ENCODE data around the gene C2CD5. TPM values are rescaled to one million over a fixed set of nuclear protein-coding genes. Genes with fewer than 3 reads are reported as not detected.
"Not testable (repeated sequence)": the region's sequence is repeated elsewhere in the genome, so short reads cannot be mapped to it uniquely, and the experiment has no call there.

The C2CD5 gene
- total and polyA plus RNA-seq, 5 donors = 10.2 to 28.1 (median 22.7) TPM

DNA sequence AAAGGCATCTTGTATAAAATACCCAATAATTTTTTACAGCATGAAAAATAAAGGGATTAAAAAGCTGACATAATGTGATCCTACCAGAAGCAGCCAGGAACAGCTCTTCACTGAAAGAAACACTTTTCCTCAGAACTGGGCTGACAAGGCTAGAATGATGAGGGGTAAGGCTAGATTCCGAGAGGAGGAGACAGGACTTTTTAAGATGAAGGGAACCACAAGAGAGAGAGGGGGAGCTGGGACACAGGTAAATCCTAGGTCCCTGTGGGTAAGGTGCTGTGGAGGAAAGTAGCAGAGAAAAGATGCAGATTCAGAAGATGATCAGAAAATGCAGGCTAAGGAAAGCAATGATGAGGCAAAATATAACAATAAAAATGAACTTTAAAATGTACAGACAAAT, 29.5 kb downstream of the C2CD5 start:
- WGBS = 78% methylated on average over 1 of the region's 1 CpG
- ATAC-seq (no peak), DNase-seq (no peak)
- no peak overlapping the region for H3K27ac ChIP-seq (ENCODE audit: low read length)
- intact Hi-C loops (cut with DNase I) = no loop called here
- no peaks in the 10 kb centered on the region for H3K4me1 ChIP-seq (ENCODE audit: control insufficient read depth, insufficient read depth, low read length)
- no peaks in the 10 kb centered on the region for H3K27me3 ChIP-seq (ENCODE audit: control insufficient read depth, insufficient read depth)
- H3K4me3 ChIP-seq (ENCODE audit: low read length) = no peak overlapping the region
- H3K9me3 ChIP-seq (ENCODE audit: control insufficient read depth, low read length) = no peaks in the 10 kb centered on the region

GRCh38 chr12:22505826-22506225, 38.5 kb downstream of the C2CD5 start:
- Histone ChIP-seq H3K9me3 (ENCODE audit: control insufficient read depth, low read length) (no peaks in the 10 kb centered on the region), H3K27ac (ENCODE audit: low read length) (no peak overlapping the region), H3K27me3 (ENCODE audit: control insufficient read depth, insufficient read depth) (no peaks in the 10 kb centered on the region), H3K4me3 (ENCODE audit: low read length) (no peak overlapping the region), H3K4me1 (ENCODE audit: control insufficient read depth, insufficient read depth, low read length) (no peaks in the 10 kb centered on the region)
- ATAC-seq = no peak
- intact Hi-C loops (cut with DNase I) = no loop called here
- no peak for DNase-seq
- 97% methylated on average over 2 of the region's 2 CpGs for WGBS

- no peak for ATAC-seq
- Histone ChIP-seq H3K27ac (ENCODE audit: low read length) (no peak overlapping the region), H3K27me3 (ENCODE audit: control insufficient read depth, insufficient read depth) (no peaks in the 10 kb centered on the region), H3K9me3 (ENCODE audit: control insufficient read depth, low read length) (no peaks in the 10 kb centered on the region), H3K4me1 (ENCODE audit: control insufficient read depth, insufficient read depth, low read length) (no peaks in the 10 kb centered on the region), H3K4me3 (ENCODE audit: low read length) (no peak overlapping the region)
- intact Hi-C loops (cut with DNase I) = no loop called here
- DNase-seq = no peak
- WGBS = 94% methylated on average over 4 of the region's 4 CpGs
These were observed 44.2 kb downstream of the C2CD5 start for GRCh38 chr12:22500100-22500499.

GRCh38 chr12:22499445-22499844, 44.9 kb downstream of the C2CD5 start:
- 94% methylated on average over 2 of the region's 2 CpGs for WGBS
- intact Hi-C loops (cut with DNase I) = no loop called here
- Histone ChIP-seq H3K27ac (ENCODE audit: low read length) (no peak overlapping the region), H3K4me1 (ENCODE audit: control insufficient read depth, insufficient read depth, low read length) (no peaks in the 10 kb centered on the region), H3K27me3 (ENCODE audit: control insufficient read depth, insufficient read depth) (no peaks in the 10 kb centered on the region), H3K4me3 (ENCODE audit: low read length) (no peak overlapping the region), H3K9me3 (ENCODE audit: control insufficient read depth, low read length) (no peaks in the 10 kb centered on the region)
- no peak for ATAC-seq
- DNase-seq = no peak

GRCh38 chr12:22494319-22494718, 50.0 kb downstream of the C2CD5 start:
- DNase-seq (no peak), ATAC-seq (no peak)
- no peaks in the 10 kb centered on the region for H3K4me1 ChIP-seq (ENCODE audit: control insufficient read depth, insufficient read depth, low read length)
- WGBS = 62% methylated on average over 1 of the region's 1 CpG
- H3K9me3 ChIP-seq (ENCODE audit: control insufficient read depth, low read length) = no peaks in the 10 kb centered on the region
- intact Hi-C loops (cut with DNase I) = no loop called here
- no peaks in the 10 kb centered on the region for H3K27me3 ChIP-seq (ENCODE audit: control insufficient read depth, insufficient read depth)
- no peak overlapping the region for H3K27ac ChIP-seq (ENCODE audit: low read length)
- no peak overlapping the region for H3K4me3 ChIP-seq (ENCODE audit: low read length)

DNA sequence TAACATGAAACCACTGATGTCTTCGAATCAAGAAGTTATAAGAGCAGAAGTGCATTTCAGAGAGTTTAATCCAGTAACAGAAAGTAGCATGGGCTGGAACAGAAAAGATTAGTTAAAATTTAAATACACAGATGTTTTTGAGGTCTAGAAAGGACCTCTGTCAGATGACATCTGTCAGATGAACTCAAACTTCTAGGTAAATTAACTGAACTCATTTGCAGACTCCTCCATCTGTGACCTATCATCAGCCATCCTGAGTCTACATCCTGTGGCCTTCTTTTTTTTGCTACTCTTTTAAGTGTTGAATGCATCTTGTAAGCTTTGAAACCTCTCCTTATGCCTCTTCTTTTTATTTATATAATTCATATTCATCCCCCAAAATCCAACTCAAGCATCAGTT, 53.3 kb downstream of the C2CD5 start:
- ATAC-seq (no peak), DNase-seq (no peak)
- H3K4me3 ChIP-seq (ENCODE audit: low read length) = no peak overlapping the region
- H3K27ac ChIP-seq (ENCODE audit: low read length) = no peak overlapping the region
- H3K4me1 ChIP-seq (ENCODE audit: control insufficient read depth, insufficient read depth, low read length) = no peaks in the 10 kb centered on the region
- WGBS = 95% methylated on average over 1 of the region's 1 CpG
- H3K27me3 ChIP-seq (ENCODE audit: control insufficient read depth, insufficient read depth) = no peaks in the 10 kb centered on the region
- intact Hi-C loops (cut with DNase I) = no loop called here
- no peaks in the 10 kb centered on the region for H3K9me3 ChIP-seq (ENCODE audit: control insufficient read depth, low read length)

- no peak overlapping the region for H3K27ac ChIP-seq (ENCODE audit: low read length)
- ATAC-seq = no peak
- DNase-seq = no peak
- intact Hi-C loops (cut with DNase I) = no loop called here
- H3K4me3 ChIP-seq (ENCODE audit: low read length) = no peak overlapping the region
- H3K27me3 ChIP-seq (ENCODE audit: control insufficient read depth, insufficient read depth) = no peaks in the 10 kb centered on the region
- no peaks in the 10 kb centered on the region for H3K9me3 ChIP-seq (ENCODE audit: control insufficient read depth, low read length)
- 96% methylated on average over 3 of the region's 3 CpGs for WGBS
- H3K4me1 ChIP-seq (ENCODE audit: control insufficient read depth, insufficient read depth, low read length) = no peaks in the 10 kb centered on the region
These were observed 55.9 kb downstream of the C2CD5 start for GRCh38 chr12:22488478-22488877.

GRCh38 chr12:22487683-22488082, 56.7 kb downstream of the C2CD5 start:
- H3K27ac ChIP-seq (ENCODE audit: low read length); H3K27me3 ChIP-seq (ENCODE audit: control insufficient read depth, insufficient read depth); intact Hi-C loops (cut with DNase I); H3K9me3 ChIP-seq (ENCODE audit: control insufficient read depth, low read length); H3K4me3 ChIP-seq (ENCODE audit: low read length); H3K4me1 ChIP-seq (ENCODE audit: control insufficient read depth, insufficient read depth, low read length); ATAC-seq; DNase-seq: not testable (repeated sequence)
- 99% methylated on average over 3 of the region's 3 CpGs for WGBS

DNA sequence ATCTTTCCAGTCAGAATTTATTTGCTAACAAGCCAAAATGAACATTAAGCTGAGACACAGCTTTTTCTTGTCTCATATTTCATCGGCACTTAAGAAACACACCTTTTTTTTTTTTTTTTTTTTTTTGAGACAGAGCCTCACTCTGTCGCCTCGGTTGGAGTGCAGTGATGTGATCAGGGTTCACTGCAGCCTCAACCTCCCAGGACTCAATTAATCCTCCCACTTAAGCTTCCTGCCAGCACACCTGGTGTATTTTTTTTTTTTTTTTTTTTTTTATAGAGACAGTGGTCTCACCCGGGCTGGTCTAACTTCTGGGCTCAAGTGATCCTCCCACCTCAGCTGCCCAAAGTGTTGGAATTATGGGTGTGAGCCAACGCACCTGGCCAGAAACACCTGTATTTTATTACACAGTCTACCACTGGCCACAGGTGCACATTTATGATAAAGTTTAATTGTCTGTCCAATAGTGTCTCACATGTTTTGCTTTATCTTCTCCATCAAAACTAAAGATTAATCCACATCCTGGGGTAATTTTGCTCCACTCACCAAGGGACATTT, 62.7 kb downstream of the C2CD5 start:
- 90% methylated on average over 5 of the region's 5 CpGs for WGBS

GRCh38 chr12:22480814-22481213, 63.5 kb downstream of the C2CD5 start:
- H3K4me1 ChIP-seq (ENCODE audit: control insufficient read depth, insufficient read depth, low read length); H3K27me3 ChIP-seq (ENCODE audit: control insufficient read depth, insufficient read depth); H3K27ac ChIP-seq (ENCODE audit: low read length); H3K9me3 ChIP-seq (ENCODE audit: control insufficient read depth, low read length); ATAC-seq; DNase-seq; intact Hi-C loops (cut with DNase I); H3K4me3 ChIP-seq (ENCODE audit: low read length): not testable (repeated sequence)
- WGBS = 92% methylated on average over 7 of the region's 7 CpGs

More for the DNA sequence above, 62.7 kb downstream of the C2CD5 start:
- Histone ChIP-seq H3K9me3 (ENCODE audit: control insufficient read depth, low read length) (no peaks in the 10 kb centered on the region), H3K27ac (ENCODE audit: low read length) (no peak overlapping the region), H3K4me3 (ENCODE audit: low read length) (no peak overlapping the region), H3K4me1 (ENCODE audit: control insufficient read depth, insufficient read depth, low read length) (peaks cover 1% of the 10 kb centered on the region), H3K27me3 (ENCODE audit: control insufficient read depth, insufficient read depth) (no peaks in the 10 kb centered on the region)
- no peak for DNase-seq
- intact Hi-C loops (cut with DNase I) = no loop called here
- ATAC-seq = no peak

DNA sequence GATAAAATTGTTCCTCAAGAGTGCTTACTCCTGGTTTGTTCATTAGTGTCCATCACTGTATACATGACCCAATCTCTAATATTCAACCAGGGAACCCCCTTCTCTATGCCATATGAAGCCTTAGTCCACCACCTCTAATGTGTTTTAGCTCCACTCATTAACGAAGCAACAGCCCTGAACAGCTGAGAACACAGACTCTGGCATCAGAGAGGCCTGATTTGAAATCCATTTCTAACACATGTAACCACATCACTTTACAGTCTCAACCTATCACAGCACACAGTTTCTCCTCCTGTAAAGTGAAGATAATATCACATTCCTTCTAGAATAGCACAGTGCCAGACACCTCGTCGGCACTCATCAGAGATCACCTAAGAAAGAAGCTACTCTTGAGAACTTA, 64.3 kb downstream of the C2CD5 start:
- WGBS = 58% methylated on average over 3 of the region's 3 CpGs
- no peaks in the 10 kb centered on the region for H3K27me3 ChIP-seq (ENCODE audit: control insufficient read depth, insufficient read depth)
- H3K4me1 ChIP-seq (ENCODE audit: control insufficient read depth, insufficient read depth, low read length) = peaks cover 1% of the 10 kb centered on the region
- H3K9me3 ChIP-seq (ENCODE audit: control insufficient read depth, low read length) = no peaks in the 10 kb centered on the region
- intact Hi-C loops (cut with DNase I) = no loop called here
- no peak overlapping the region for H3K27ac ChIP-seq (ENCODE audit: low read length)
- no peak overlapping the region for H3K4me3 ChIP-seq (ENCODE audit: low read length)
- no peak for DNase-seq
- no peak for ATAC-seq

DNA sequence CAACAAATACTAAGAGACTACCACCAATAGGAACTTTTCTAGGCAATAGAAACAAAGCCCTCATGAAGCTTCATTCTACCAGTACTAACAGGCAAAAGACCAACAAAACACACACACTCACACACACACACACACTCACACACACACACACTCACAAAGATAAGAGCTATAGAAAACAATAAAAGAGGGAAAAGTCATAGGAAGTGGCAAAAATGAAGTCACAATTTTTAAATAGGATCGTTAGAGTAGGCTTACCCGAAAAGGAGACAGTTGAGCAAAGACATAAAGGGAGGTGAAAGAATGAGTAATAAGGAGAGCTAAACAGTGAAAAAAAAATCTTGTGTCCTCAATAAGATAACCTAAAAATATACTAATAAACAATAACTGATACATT, 66.5 kb downstream of the C2CD5 start:
- no peak overlapping the region for H3K4me3 ChIP-seq (ENCODE audit: low read length)
- H3K4me1 ChIP-seq (ENCODE audit: control insufficient read depth, insufficient read depth, low read length) = peaks cover 1% of the 10 kb centered on the region
- ATAC-seq (peak in 1 of 2 donors; percentile 58), DNase-seq (no peak)
- no peaks in the 10 kb centered on the region for H3K9me3 ChIP-seq (ENCODE audit: control insufficient read depth, low read length)
- no peak overlapping the region for H3K27ac ChIP-seq (ENCODE audit: low read length)
- 72% methylated on average over 2 of the region's 2 CpGs for WGBS
- intact Hi-C loops (cut with DNase I) = no loop called here
- no peaks in the 10 kb centered on the region for H3K27me3 ChIP-seq (ENCODE audit: control insufficient read depth, insufficient read depth)

Data from right cardiac atrium (tissue), 5 donors.